Activated T-cell treated with anti-CD3 and anti-CD28 coated beads for 1 hour (primary cell): Measurements from ENCODE around the gene DLGAP3.
A peak's percentile ranks its signal among the peaks of the same experiment; 100 is the strongest.

Source experiments
- DNase-seq: peaks from one replicate; pipeline ENCODE4 v3.0.0-alpha.2; 2020; ENCODE audit warnings: low read depth

DLGAP3 gene

DNA sequence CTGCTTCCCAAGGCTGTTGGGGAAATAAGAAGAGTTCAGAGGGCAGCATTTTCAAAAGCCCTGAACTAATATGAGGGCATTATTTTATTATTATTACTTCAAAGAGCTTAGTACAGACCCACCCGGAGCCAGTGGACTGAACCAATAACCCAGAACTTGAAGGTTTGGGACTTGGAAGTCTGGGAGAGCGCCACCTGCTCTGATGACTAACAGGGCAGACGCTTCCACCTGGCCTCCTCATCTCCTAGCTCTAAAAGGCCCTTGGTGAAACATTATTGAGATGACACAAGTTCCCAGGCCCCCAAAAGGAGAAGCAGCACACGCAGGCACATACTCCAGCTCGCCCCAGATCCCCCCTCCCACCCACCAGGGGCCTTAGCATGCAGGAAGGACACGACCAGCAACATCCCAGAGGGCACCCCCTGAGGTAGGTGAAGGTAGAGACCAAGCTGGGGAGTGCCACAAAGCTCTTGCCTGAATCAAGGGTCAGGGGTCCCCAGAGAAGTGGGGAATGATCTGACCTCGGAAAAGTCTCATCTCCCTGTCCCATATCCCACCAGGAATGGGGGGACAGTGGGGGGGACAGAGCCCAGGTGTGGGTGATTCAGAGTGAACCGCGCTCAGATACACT is 1.3 kb downstream of the DLGAP3 start:
- DNase-seq = no peak

DNA sequence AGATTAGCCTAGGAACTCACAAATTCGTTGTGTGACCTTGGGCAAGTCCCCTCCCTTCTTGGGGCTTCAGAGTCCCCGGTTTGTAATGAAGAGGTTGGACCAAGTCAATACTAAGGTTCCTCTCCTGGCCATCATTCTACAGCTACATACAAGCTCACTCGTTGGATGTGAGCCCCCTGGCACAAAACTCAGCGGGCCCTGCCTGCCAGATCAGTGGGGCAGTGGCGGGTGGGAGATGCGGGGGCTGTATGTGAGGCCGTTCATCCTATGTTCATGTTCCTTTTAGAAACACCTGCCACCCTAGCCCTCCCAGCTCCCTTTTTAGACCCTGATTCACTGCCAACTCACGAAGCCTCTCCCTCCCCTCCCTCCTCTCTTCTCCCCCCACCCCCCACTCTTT is 2.1 kb downstream of the DLGAP3 start:
- no peak for DNase-seq

DNA sequence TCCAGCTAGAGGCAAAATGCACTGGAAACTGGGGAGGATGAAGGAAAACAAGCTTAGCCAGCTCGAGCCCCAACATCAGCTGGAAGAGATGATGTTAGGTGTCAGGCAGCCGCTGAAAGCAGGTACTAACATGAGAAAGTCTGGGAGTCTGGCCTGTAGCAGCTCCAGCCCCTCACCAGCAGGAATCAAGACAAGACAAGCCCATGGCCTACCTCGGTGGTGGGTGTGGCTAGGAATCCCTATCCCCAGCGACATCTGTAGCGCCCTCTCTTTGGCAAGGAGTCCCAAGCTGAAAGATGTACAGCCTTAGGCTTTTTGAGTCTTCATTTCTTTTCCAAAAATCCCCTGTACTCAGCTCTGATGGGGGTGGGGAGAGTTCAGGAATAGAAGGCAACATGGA is 2.6 kb downstream of the DLGAP3 start:
- DNase-seq = no peak

DNA sequence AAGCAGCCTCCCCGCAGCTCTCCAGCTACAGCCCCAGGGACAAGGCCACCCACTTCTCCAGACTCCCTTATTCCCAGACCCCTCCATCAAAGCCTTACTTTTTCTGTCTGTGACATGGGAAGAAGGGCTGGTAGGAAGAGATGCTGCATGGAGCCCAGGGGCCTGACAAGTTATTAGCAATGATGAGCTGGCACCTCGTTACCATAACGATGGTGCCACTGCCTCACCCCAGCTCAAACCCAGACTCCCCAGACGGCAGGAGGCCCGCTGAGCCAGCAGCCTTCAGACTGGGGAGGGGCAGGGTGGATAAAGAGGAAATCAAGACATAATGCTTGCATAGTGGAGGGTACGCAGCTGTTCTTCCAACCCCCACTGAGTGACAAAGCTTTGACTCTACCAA is 3.3 kb downstream of the DLGAP3 start:
- DNase-seq = no peak

DNA sequence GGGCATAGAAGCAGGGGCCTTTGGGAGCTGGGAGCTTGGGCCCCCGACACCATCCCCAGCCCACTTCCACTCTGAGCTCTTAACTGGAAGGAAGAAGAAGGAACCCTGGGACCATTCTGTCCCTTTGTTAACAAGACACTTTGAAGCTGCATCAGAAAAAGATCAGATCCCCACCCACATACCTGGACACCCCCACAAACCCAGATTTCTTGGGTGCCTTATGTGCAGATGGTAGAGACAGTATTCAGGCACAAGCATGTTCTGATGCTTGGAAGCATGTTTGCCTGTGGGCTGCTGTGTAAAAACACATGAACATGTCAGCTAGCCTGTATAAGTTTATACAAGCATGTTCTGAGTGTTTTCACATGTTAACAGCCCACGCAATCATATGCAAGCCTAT is 3.7 kb downstream of the DLGAP3 start:
- DNase-seq = no peak

DNA sequence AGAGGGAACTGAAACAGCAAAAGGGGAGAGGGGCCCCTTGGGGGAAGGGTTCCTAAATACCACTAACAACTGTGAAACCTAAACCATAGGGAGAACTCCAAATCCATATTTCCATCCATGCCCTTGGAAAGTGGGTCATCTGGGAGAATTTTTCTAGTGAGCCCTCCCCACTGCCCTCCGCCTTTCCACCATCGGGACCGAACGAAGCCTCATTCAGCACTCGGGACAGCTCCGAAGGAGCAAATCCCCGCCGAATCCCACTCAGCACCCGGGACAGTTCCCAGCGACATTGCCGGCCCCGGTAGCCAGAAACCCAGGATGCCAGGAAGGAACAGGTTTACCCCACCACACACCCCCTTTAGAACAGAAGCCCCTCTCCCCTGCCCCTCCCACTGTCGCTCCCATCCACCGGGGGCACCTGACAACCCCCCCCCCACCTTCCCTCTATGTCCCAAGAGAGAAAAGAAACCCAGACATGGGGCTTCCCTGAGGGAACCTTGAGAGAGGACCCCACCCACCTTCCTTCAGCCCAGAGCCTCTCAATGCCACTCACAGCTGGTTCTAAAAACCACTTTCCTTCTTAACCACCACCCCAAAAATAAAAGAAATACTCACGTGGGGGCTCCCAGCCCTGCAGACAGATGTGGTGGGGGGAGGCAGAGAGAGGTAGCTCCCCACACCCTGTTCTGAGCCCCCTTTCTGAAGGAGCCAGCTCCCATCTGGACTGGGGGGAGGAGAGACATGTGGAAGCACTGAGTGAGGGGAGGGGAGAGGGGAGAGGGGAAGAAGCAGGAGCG is 4.5 kb downstream of the DLGAP3 start:
- DNase-seq = peak; percentile 34

DNA sequence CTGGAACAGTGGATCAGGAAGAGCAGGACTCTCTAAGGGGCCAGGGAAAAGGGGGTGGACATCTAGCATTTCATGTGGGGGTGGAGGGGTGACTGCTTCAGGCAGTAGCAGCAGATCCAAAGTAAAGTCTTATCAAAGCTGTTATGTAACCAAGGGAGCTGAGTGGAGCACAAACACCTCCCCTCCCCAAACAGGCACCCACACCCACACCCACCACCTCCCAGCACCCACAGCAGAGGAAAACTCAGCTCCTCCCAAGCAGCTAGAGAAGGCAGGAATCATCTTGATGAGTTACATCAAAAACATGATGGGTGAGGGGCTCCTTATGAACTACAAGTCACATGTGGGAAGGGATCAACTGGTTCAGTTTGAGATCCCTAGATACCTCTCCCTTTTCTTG is 6.0 kb downstream of the DLGAP3 start:
- no peak for DNase-seq

DNA sequence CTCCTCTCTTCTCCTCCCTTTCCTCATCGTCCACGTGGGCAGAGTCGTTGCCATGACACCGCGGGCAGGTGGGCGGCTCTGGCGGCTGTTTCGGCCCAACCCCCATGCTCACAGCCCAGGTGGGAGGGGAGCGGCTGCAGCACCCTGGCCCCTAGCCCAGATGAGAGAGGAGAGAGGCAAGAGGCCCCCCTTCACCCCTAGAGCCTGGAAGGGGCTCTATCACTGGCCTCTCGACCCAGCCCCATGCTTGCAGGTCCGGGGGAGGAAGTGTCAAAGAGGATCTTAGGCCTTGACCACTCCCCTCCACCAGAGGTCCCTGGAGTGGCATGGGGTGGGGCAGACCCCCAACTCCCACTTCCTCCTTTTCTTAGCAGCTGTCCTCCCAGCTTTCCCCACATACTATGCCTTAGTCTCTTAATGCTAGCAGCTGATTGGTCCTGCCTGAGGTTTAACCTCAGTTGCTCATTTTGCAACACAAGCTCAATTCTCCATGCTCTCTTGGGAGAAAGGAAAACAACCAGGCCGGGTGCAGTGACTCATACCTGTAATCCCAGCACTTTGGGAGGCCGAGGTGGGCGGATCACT is 10.4 kb downstream of the DLGAP3 start:
- DNase-seq = no peak

DNA sequence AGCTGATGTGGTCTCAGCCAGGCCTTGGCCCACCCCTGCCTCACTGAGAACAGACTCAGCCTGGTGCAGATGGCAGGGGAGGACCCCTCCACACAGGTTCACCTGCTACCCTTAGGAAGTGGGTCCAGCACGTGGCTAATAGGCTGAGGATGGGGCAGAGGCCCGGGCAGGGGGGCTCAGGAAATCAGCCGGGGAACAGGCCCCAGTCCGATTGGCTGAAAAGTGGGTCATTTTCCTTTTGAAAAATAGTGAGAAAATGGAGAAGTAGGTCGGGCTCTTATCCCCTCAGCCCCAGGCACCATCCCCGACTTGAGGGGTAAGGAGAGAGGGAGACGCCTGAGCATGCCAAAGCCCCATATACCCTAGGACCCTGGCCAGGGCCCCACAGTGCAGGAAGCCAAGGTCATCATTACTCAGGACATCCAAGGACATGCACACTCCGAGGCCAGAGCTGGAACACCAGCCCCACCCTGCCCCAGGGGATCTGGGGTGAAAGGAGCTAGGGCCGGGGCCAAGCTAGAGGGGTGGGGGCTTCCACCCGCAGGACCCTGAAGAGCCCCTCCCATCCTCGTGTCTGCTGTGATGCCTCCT is 11.0 kb downstream of the DLGAP3 start:
- DNase-seq = no peak

DNA sequence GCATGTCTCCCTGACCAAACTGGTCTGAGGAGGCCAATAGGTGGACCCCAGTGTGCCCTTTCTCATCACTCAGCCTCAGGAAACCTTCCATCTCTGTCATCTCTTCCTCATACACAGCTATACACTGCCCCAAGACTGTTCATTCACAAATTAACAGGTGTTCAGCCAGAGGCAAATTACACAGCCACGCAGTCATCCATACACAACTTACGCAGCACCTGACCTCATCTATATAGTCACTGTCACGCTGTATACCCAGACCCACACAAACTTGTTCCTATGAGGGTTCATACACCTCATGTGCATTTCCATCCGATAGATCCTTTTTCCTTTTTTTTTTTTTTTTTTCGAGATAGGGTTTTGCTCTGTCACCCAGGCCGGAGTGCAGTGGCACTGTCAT is 12.4 kb downstream of the DLGAP3 start:
- DNase-seq = no peak

DNA sequence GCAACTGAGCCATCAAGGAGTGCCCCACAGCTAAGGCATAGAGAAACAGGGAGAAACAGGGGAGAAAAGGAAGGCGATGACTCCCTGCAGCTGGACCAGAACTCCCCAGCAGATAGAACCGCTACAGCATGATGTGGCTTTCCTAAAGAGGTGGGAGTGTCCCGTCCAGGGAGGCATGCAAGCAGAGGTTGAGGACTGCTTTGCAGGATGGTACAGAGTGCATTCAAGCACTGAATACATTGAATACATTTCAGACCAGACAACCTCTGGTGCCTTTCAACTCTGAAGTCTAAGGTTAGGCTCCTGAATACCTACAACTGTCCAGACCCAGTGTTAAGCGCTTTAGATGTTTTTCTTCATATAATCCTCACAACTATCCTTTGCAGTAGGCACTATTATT is 13.3 kb downstream of the DLGAP3 start:
- DNase-seq = no peak

DNA sequence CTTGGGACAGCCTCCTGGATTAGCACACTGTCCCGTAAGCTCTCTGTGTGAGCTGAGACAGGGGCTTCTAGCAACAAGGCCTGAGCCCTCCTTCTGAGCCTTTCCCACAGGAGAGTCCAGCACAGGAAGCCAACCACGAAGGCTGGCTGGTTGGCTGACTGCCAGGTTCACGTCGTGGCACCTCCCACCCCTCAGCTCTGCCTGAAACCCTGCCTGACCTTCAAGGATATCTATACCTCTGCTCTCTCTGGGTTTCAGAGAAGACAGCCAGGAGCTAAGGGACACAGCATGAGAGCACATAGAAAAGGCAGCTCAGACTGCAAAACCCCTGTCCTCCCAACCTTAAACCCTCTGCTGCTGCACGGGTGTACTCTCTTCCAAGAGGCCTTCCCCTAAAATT is 13.9 kb downstream of the DLGAP3 start:
- DNase-seq = no peak

DNA sequence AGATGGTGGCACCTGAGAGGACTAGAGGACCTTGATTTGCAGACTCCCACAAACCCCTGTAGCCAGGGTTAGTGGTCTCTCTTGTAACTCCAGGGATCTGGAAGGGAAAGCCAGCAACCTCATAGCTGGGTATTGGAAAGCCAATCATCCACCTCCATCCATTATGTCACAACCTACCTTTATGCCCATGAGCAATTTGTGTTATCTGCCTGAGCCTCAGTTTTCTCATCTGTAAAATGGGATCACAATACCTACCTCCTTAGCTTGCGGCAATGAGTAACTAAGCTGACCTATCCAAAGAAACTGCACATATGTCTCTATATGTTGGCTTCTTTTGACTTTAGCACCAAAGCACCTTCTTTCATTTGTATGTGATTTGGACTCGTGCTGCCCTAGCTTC is 14.5 kb downstream of the DLGAP3 start:
- DNase-seq = no peak

DNA sequence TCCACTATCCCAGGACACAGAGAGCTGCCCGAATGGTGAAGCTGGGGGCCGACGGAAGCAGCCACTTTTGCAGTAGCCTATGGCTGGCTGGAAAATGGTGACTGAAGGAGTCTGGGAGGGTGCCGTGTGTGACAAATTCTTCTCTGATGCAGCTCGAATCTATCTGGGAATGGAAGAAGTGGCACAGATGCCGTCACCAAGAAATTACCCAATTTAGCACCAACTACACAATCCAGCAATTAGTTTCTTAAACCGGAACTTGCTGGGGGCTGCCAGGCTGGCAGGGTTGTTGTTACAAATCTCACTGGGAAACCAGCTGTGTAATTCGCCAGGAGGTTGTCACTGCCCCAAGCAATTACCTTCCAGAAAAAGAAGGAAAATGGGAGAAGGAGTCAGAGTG is 18.0 kb downstream of the DLGAP3 start:
- DNase-seq = no peak

DNA sequence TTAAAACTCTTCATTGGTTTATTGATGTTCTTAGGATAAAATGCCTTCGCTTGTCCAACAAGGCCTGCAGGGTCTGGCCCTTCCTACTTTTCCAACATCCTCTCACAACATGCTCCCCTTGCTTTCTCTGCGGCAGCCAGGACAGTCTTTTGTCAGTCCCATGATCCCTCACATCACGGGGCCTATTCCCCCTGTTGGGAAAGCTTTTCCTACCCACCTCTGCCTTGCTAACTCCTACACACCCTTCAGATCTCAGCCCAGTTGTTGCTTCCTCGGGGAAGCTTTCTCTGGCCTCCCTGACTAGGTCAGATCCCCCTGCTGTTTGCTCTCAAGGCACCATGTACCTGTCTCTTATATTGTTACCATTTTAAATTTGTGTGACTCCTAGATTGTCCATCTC is 19.0 kb downstream of the DLGAP3 start:
- no peak for DNase-seq

DNA sequence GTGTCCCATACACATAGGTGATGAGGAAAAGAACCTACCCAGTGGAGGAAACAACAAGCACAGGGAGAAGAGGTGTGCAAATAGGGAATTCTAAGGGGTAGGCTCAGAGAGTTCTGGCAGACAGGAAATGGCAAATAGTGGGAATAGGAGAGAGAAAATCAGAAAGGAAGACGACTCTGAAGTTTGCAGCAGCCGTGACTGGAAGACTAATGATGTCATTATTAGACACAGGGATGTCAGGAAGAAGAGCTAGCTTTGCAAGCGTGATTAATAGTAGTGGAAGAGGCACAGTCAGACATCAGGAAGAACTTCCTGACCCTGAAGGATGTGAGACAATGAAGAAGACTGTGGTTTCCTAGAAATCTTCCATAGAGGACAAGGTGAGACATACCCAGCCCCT is 21.1 kb downstream of the DLGAP3 start:
- no peak for DNase-seq

DNA sequence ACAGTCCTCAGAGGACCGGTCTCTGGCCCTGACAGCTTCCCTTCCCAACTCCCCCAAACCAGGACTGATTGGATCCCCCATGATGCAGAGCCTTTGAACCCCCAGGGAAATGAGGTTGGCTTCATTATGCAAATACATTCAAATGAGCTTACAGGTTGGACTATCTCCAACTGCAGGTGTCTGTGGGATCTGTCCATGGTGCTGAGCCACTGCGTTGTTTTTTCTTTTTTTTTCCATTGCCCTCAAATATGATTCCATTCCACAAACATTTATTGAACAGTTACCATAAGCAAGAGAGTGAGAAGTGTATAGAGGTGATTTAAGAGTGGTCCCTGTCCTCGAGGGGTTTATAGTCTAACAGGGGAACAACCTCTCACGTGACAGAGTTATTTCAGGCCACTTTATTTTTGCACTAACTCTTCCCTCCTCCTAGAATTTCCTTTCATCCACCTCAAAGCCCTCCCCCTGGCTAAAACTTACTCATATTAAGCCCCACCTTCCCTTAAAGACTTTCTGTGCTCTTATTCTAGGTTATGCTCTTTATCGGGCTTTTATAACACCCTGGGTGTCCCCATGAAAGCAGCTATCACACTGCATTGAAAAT is 21.9 kb downstream of the DLGAP3 start:
- DNase-seq = no peak

DNA sequence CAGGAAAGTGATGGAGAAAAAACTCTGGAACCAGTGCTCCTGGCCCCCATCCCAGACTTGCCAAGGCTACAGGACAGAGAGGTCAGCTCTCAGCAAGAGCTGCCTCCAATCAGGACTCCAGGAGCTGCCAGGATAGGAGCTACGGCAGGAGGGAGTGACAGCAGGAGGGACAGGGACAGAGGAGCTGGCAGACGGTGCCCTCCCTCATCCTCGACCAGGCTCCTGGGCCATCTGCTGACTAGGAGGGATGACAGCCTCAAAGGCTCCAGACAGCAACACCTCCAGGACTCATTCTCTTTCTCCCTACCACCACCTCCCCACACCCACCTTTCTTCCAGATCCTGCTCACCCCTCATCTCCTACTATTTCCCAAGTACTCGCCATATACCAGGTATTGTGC is 22.7 kb downstream of the DLGAP3 start:
- no peak for DNase-seq

DNA sequence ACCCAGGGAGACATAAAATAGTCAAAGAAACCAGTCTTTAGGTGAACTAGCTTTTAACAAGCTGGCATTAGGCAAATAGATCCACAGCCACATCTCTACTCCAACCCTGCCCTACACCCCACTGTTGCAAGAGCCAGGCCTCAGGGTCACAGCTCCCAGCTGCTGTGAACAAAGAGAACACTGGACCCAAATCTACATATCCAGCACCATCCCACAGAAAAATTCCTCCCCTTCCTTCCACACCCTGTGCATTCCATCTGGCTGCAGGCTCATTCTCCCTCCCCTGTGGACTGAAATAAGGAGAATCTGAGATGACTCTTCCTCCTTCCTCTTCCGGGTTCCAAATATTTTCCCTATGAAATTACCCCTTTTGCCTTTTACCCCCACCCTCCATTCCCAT is 23.2 kb downstream of the DLGAP3 start:
- no peak for DNase-seq

DNA sequence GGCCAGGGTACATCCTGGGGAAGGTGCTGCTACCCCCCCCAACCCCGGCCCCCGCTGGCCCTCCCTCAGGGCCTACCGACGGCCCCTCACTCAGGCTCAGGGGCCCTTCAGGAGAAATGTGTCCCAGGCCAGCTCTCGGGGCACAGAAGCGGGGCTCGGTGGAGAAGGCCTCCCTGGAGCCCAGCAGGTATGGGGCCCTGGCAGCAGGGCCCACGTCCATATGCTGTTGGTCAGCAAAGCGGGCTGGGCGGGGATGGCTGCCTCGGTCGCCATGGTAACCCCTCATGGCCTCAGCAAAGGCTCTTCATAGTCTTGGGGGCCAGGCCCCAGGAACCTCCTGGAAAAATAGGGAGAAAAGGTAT is 24.4 kb downstream of the DLGAP3 start:
- no peak for DNase-seq

DNA sequence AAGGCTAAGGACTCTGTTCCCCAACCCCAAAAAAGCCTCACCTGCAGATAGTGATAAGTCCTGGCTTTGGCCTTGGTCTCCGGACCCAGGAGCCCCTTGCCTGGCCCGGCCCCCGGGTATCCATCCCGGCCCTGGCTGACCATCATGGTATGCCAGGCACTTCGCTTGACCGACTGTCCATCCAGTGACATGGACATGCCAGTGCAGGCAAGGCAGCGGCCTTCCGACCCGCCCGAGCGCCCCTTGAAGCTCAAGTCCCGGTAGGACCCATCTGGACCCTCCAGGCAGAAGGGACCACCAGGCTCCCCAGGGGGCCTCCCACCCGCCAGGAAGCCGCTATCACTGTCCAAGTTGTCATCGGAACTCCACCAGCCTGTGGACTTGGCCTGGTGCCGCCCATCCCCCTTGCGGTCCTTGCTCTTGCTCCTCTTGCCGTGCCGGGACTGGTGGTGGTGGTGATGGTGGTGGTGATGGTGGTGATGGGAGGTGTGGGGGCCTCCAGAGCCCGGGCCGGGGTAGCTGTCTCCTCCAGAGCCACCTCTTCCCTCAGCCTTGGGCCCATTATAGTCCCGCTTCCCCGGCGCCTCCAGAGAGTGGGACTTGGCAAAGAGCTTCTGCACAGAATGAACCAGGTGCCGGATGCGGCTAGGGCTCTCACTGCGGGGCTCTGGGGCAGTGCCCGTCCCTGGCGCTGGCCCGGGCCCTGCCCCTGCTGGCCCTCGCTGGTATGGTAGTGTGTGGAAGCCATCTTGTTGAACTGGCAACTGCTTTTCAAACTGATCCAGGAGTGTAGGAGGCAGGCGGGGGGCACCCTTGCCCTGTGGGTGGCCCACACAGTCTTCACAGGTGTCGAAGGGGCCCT is 25.0 kb downstream of the DLGAP3 start:
- no peak for DNase-seq

DNA sequence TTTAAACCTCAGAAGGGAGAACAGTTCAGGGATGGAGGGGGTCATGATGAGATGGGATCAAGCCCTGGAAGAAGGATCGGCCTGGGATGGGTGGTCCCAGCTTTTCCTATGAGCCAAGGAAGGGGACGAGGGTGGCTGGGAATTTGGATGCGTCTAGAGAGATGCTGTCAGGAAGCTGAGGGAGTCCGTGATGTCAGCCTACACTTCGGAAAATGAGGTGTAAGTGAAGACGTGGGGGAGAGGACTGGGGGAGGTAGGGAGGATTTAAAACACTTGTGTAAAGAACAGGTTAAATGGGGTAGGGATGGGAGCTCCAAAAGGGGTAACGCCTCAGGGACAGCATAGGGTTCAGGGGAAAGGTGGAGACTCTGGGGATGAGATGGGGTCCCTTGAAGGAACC is 27.5 kb downstream of the DLGAP3 start:
- DNase-seq = no peak
